GM21717 (cell line): Measurements from ENCODE around the gene BTBD9.

Experiments
- ATAC-seq: cut with Tn5 transposase; IDR thresholded peaks from one replicate; pipeline ENCODE4 v1.9.1; 2021; ENCODE audit warnings: mild to moderate bottlenecking, moderate library complexity; ENCODE audit not compliant: unreplicated experiment

BTBD9 gene

GRCh38 chr6:38153798-38154345, 485.9 kb downstream of the BTBD9 start:
- ATAC-seq, result no peak

GRCh38 chr6:38153076-38153797, 486.5 kb downstream of the BTBD9 start:
- no peak for ATAC-seq

DNA sequence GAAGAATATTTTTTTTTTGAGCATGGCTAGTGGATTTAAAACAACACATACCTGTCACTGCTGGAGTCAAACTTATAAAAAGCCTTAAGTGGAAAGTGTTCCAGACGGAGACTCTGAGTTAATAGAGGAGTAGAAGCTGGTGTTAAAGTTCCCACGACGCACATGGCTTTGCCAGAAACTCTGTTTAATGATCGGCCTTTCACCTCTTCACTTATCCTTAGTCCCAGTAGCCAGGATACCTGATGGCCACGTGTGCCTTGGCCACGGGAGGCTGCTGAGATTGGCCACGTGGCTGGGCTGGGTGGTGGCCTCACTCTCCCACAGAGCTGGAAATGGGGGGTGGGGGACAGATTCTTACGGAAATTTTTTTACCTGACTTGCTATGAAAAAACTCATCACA, 487.1 kb downstream of the BTBD9 start:
- no peak for ATAC-seq

DNA sequence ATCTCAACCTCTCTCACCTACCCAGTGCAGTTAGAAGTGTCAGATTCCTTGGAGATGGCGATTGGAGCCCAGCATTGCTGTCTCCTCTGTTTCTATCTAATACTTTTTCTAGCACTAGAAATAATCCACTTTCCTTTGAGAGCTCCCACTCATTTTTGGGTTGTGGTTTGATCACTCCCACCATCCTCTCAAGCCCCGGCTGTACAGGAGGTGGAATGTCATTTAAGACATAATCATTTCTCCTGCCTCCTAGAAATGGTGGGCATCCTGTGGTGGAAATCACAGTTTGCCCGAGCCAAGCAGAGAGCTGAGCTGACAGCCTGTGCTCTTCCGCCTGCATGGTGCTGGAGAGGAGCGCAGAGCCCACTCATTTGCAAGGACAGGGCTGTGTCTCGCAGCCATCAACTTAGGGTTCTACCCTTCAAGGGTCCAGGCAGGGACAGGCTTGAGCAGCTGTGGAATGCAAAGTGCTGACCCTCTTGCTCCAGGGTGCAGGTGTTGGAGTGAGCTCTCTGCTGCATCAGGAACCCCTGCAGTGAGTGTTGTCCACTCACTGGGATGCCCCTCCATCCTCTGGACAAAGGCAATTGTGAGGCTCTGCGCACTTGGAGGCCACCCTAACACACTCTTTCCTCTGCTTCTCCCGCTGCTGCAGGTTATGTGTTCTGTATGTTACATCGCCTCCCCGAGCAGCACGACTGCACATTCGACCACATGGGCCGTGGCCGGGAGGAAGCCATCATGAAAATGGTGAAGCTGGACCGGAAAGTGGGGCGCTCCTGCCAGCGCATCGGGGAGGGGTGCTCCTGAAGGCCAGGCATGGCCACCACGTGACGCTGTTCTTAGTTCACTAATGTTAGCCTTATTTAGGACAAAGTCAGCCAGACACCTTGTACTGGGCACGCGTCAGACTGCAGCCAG, 487.9 kb downstream of the BTBD9 start:
- no peak for ATAC-seq

GRCh38 chr6:38150681-38151296, 488.9 kb downstream of the BTBD9 start:
- no peak for ATAC-seq

- ATAC-seq, result no peak
These were observed 489.7 kb downstream of the BTBD9 start for GRCh38 chr6:38150021-38150420.

- ATAC-seq, result no peak
These were observed 490.2 kb downstream of the BTBD9 start for GRCh38 chr6:38149531-38149930.

DNA sequence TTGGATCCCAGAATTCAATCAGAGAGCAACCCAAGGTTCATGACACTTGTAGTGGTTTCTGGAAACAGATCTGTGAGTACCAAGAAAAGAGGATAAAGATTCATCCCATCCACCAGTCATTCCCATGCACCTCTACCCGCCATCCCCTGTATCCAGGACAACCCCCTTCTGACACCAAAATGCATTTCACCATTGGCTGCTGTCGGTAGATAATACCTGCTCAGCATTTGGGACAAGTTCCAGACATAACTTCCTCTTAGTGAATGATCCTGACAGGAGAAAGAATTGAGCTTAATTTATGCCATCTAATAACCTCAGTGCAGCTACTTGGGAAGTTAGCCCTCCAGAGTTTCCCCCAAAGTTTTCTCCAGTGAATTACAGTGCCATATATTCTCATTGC, 491.1 kb downstream of the BTBD9 start:
- no peak for ATAC-seq

DNA sequence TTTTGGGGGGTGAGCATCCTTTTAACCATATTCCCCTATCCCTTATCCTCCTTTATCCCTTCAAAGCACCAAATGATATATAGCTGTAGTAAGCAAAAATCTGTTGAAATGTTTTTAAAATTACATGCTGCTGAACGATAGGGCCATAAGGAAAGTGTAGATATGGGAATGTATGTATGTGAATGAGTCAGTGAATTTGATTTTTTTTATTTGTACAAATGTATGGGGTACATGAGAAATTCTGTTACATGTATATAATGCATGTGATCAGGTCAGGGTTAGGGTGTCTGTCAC, 493.0 kb downstream of the BTBD9 start:
- no peak for ATAC-seq

GRCh38 chr6:38146021-38146733, 493.6 kb downstream of the BTBD9 start:
- ATAC-seq, result no peak

DNA sequence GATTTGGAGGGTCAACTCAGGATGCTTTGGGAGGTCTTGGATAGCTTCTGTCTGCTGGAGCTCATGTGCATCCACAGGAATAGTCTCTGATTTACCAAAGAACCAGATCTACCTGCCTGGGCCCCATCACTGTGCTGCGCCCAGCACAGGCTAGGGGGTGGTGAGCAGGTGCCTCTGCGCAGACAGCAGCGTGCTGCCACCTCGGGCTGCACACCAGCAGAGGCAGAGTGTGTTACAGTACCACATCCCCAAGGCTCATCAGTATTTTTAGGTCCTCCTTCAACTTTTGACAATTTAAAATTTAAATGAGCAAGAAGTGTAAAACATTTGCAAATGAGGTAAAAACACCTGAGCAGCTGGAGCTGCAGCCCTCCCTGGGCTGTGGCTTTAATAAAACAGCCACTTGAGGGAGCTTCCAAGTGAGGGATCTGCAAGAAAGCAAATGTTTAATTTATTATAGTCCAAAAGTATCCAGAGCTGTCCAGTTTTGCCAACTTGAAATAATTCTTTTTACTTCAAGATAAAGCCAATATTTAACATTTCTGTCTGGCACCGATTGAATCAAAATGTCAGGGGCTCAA, 495.3 kb downstream of the BTBD9 start:
- no peak for ATAC-seq

DNA sequence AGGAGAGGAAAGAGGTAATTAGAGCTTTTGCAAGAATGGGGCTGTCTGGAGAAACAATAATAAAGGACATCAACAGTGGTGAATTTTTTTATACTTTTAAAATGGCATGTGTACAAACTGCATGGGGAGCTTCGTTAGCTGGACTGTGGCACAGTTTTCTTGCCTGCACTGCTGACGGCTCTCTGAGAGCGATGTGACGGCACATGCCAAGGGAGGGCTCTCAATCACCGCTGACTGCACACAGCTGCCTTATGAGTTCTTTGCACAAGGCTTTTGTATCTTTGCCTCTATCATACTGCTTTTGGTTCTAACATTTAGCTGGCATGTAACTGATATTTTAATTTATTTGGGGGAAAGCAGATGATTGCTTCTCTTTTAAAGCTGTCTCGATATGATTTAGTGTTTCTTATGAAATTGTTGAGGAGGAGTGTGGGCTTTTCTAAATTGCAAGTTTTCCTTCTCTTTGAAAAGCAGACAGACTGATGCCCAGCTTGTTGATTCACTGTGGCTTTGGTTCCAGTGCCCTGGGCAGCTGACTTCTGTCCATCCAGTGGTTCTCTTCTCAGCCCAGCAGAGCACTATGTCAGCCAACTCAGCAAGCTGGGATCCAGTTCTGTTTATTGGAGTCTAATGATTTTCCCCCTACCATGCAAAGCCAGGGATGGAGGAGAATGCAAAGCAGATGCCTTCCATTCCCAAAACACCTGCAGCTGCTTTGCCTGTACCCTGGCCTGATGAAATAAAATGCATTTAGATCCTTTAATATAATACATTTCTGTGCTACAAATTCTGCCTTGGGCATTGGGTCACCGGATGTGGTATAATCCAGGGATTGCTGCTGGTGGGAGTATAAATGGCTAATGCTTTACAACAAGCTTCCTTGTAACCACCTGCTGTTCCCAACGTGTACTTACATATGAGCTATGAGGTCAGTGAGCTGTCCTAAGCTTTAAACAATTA, 496.3 kb downstream of the BTBD9 start:
- ATAC-seq, result no peak

- no peak for ATAC-seq
These were observed 497.4 kb downstream of the BTBD9 start for GRCh38 chr6:38142178-38142902.

- ATAC-seq, result no peak
These were observed 498.0 kb downstream of the BTBD9 start for GRCh38 chr6:38141716-38142115.

DNA sequence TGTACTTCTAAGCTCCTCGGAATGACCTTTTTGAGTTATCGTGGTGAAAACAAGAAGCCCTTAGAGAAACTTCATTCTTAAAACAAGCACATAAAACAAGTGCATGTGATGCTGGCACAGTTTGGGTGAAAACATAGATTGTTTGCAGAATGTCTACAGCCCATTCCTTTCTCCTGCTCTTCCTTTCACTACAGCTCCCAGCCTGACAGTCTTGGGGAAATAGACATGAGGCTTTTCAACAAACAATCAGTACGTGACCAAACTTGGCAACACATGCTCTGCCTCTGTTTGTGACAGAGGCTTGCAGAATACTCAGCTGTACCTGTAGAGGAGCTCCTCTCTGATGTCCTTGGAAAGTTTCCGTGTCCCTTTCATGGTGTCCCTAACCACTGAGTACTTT, 498.6 kb downstream of the BTBD9 start:
- no peak for ATAC-seq

GRCh38 chr6:38138374-38138773, 501.4 kb downstream of the BTBD9 start:
- no peak for ATAC-seq

DNA sequence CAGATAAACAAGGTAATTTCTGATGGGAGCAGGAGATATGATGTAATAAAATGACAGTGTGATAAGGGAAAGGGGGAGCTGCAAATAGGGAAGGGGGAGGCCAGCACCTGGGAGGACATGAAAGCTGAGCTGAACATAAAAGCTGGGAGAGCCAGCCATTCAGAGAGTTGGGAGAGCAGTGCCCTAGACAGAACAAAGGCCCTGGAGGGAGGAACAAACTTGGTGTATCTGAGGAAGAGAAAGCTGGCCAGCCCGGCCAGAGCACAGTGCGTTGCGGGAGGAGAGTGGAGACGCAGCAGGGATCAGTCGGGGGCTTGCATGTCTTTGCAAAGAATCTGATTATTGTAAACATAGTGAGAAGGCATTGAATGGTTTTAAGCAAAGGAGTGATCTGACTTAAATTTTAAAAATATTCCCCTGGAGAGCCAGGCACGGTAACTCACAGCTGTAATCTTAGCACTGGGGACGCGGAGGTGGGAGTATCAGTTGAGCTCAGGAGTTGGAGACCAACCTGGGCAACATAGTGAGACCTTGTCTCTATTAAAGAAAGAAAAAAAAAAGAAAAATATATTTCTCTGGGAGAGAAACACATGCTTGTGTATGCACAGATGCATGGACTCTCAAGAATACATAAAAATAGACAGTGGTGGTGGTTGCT, 502.0 kb downstream of the BTBD9 start:
- ATAC-seq, result no peak

DNA sequence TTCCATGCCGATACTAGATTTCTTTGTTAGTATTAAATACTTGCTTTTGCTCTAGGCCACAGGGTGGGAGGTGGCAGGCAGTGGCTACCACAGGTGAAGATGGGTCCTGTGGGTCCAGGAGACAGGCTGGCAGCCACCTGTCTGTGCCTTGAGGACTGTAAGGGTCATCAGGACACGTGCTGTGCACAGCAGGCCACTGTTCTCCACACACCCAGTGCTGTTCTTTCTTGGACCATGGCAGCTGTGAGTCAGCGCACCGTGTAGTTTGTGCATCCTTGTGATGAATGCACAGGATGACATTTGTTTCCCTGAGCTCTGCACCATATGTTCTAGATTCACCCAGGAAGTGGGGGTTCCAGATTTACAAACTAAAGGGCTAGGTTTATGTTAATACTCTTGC, 503.2 kb downstream of the BTBD9 start:
- ATAC-seq, result no peak
